HepG2 (cell line): Measurements from ENCODE around the gene KAT2A. TPM values are rescaled to one million over a fixed set of nuclear protein-coding genes. Genes with fewer than 3 reads are reported as not detected.

Experiments used
- CBFB ChIP-seq: sonication (generic); formaldehyde crosslinking; IDR thresholded peaks from 2 replicates; pipeline ENCODE4 v1.4.0; 2020; ENCODE audit warnings: missing genetic modification reagents
- CHD4 ChIP-seq: fragments of 200-600 bp; sonication (generic); IDR thresholded peaks from 2 replicates; pipeline ENCODE4 v1.7.0; 2017; ENCODE audit warnings: mild to moderate bottlenecking, low read length, borderline replicate concordance
- EED ChIP-seq: sonication (generic); formaldehyde crosslinking; IDR thresholded peaks from 2 replicates; pipeline ENCODE4 v1.5.0; 2020; ENCODE audit warnings: mild to moderate bottlenecking, missing genetic modification reagents
- ETV5 ChIP-seq: IDR thresholded peaks from 2 replicates; pipeline ENCODE4 v1.6.1; 2018; ENCODE audit warnings: missing biosample characterization, missing genetic modification reagents, inconsistent platforms, borderline replicate concordance
- FOXA3 ChIP-seq: IDR thresholded peaks from 2 replicates; pipeline ENCODE4 v1.6.1; 2016; ENCODE audit warnings: missing genetic modification reagents, missing compliant biosample characterization
- NCOR1 ChIP-seq: fragments of 200-600 bp; sonication (generic); IDR thresholded peaks from 2 replicates; pipeline ENCODE4 v1.7.0; 2017; ENCODE audit warnings: antibody characterized with exemption, low read length, borderline replicate concordance
- REPIN1 ChIP-seq: sonication (generic); formaldehyde crosslinking; IDR thresholded peaks from 2 replicates; pipeline ENCODE4 v1.8.0; 2022; ENCODE audit warnings: missing genetic modification reagents, low read depth, mild to moderate bottlenecking, borderline replicate concordance
- SYNCRIP ChIP-seq: fragments of 200-400 bp; formaldehyde crosslinking; IDR thresholded peaks from 2 replicates; pipeline ENCODE4 v1.6.1; 2018; ENCODE audit warnings: mild to moderate bottlenecking, low read depth, low read length; ENCODE audit not compliant: insufficient read depth
- TIGD3 ChIP-seq: sonication (generic); formaldehyde crosslinking; IDR thresholded peaks from 2 replicates; pipeline ENCODE4 v1.5.1; 2020; ENCODE audit warnings: mild to moderate bottlenecking, missing genetic modification reagents, borderline replicate concordance
- TRAFD1 ChIP-seq: sonication (generic); formaldehyde crosslinking; IDR thresholded peaks from 2 replicates; pipeline ENCODE4 v1.5.1; 2020; ENCODE audit warnings: missing genetic modification reagents, mild to moderate bottlenecking, borderline replicate concordance
- TRIM22 ChIP-seq: fragments of 450-650 bp; IDR thresholded peaks from 2 replicates; pipeline ENCODE4 v1.6.1; 2017
- ZNF224 ChIP-seq: sonication (generic); formaldehyde crosslinking; IDR thresholded peaks from 2 replicates; pipeline ENCODE4 v1.5.0; 2020; ENCODE audit warnings: mild to moderate bottlenecking, missing genetic modification reagents
- ZNF280D ChIP-seq: sonication (generic); formaldehyde crosslinking; IDR thresholded peaks from 2 replicates; pipeline ENCODE4 v1.5.1; 2020; ENCODE audit warnings: mild to moderate bottlenecking, missing genetic modification reagents
- ZNF512 ChIP-seq: sonication (generic); formaldehyde crosslinking; IDR thresholded peaks from 2 replicates; pipeline ENCODE4 v1.4.0; 2020; ENCODE audit warnings: mild to moderate bottlenecking, missing genetic modification reagents
- ZNF546 ChIP-seq: sonication (generic); formaldehyde crosslinking; conservative IDR thresholded peaks from 2 replicates; pipeline ENCODE4 v1.8.1; 2023; ENCODE audit warnings: mild to moderate bottlenecking, missing genetic modification reagents
- ZNF576 ChIP-seq: sonication (generic); formaldehyde crosslinking; IDR thresholded peaks from 2 replicates; pipeline ENCODE4 v1.4.0; 2020; ENCODE audit warnings: mild to moderate bottlenecking, missing genetic modification reagents
- ZNF724P ChIP-seq: sonication (generic); formaldehyde crosslinking; IDR thresholded peaks from 2 replicates; pipeline ENCODE4 v1.8.0; 2022; ENCODE audit warnings: missing genetic modification reagents, borderline replicate concordance
- polyA plus RNA-seq, 8 experiments: library from polyadenylated mRNA; depleted of rRNA in 3 of 8; stranded (reverse) in 7 of 8; unstranded in 1 of 8; fragments of >200 nt; fragmentation: Illumina TruSeq in 4 of 8; extraction: Trizol in 4 of 8; gene quantifications; 2 replicates each; pipeline versions ENCODE4 v1.2.1 to v1.2.3, GENCODE V29; 2011 to 2016; ENCODE audit warnings: low read depth in 4 of 8, missing spikeins in 1 of 8, mixed read lengths in 1 of 8; ENCODE audit not compliant: insufficient read depth in 1 of 8
- total RNA-seq, 5 experiments: library from RNA; depleted of rRNA; stranded (reverse); fragments of >200 nt; fragmentation: Illumina TruSeq; extraction: Trizol; gene quantifications; 2 replicates each; pipeline ENCODE4 v1.2.3, GENCODE V29; 2016; ENCODE audit warnings: low read depth in 1 of 5

Gene KAT2A
- total and polyA plus RNA-seq, 2 of the 13 experiments (the other 11 are each of a cell fraction or from before 2014, with no cell fraction given), result 29.1 to 90.4 TPM

- TF ChIP-seq ETV5 (CRISPR knock-in tag) (no peak), ZNF576 (peak; percentile 88; the same call in 1 of the 2 replicates), ZNF546 (CRISPR knock-in tag) (no peak), ZNF512 (CRISPR knock-in tag) (no peak), REPIN1 (CRISPR knock-in tag) (no peak), ZNF724P (CRISPR knock-in tag) (no peak), ZNF280D (CRISPR knock-in tag) (no peak), EED (CRISPR knock-in tag) (no peak), ZNF224 (CRISPR knock-in tag) (no peak), TIGD3 (CRISPR knock-in tag) (no peak), CBFB (no peak; the same call in 1 of the 2 replicates), SYNCRIP (no peak), TRIM22 (no peak), CHD4 (no peak), NCOR1 (no peak), TRAFD1 (CRISPR knock-in tag) (no peak), FOXA3 (CRISPR knock-in tag) (no peak)
Measured at GRCh38 chr17:42153919-42154742, 33.0 kb upstream of the KAT2A start (continued).
